ENCODE results near the gene SF3B4. TPM values are rescaled to one million over a fixed set of nuclear protein-coding genes. Genes with fewer than 3 reads are reported as not detected.

The SF3B4 gene
- total and polyA plus RNA-seq, 2 of the 8 experiments (the other 6 are each of a cell fraction or from before 2014, with no cell fraction given), result 81.1 to 122 TPM

DNA sequence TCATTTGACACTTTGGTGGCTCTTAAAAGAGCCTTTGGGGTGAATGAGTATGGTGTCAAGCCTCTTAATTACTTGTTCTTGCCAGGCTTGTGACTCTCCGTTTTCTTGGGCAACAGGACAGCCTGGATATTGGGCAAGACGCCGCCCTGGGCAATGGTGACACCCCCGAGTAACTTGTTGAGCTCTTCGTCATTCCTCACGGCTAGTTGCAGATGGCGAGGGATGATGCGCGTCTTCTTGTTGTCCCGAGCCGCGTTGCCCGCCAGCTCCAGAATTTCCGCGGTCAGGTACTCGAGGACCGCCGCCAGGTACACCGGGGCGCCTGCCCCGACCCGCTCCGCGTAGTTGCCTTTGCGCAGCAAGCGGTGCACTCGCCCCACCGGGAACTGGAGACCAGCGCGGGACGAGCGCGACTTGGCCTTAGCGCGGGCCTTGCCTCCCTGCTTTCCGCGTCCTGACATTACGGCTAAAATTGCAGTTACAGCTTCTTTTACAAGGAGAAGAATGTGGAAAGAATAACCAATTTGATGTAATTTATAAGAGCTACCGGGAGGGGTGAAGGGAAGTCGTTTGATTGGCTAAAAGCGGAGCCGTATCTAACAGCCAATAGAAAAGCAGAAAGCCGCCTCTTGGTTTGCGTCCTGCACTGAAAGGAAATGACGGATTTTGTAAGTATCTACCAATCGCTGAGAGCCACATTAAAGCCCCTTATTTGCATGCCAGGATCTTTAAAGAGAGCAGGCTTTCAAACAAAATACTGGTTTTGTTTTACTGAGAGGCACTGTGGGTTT is 40.0 kb downstream of the SF3B4 start (continued):
- no peak for TF ChIP-seq KDM4A (IDR thresholded peaks at IDR 0.05; ENCODE audit: low read depth, low read length, severe bottlenecking)
- TF ChIP-seq POLR2A (IDR thresholded peaks at IDR 0.05; ENCODE audit: control extremely low read depth in 1 of 2, low read depth in 2 of 2, low read length in 2 of 2), result peak; percentile 88 to 97
- peak; percentile 87 for TF ChIP-seq TAF1 (IDR thresholded peaks at IDR 0.05; ENCODE audit: low read depth, low read length)
- TF ChIP-seq MAFK (IDR thresholded peaks at IDR 0.05; ENCODE audit: low read depth, low read length), result 0 out of 2 replicates have a peak, but pooled peaks have one; percentile 2
- peak; percentile 97 for TF ChIP-seq TBP (IDR thresholded peaks at IDR 0.05; ENCODE audit: low read depth, low read length)
- 0 out of 2 replicates have a peak, but pooled peaks have one; percentile 4 for TF ChIP-seq EGR1 (IDR thresholded peaks at IDR 0.05; ENCODE audit: borderline replicate concordance, low read depth, low read length)
- TF ChIP-seq, protein P1, sequence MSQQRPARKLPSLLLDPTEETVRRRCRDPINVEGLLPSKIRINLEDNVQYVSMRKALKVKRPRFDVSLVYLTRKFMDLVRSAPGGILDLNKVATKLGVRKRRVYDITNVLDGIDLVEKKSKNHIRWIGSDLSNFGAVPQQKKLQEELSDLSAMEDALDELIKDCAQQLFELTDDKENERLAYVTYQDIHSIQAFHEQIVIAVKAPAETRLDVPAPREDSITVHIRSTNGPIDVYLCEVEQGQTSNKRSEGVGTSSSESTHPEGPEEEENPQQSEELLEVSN (IDR thresholded peaks at IDR 0.05), result 0 out of 2 replicates have a peak, but pooled peaks have one; percentile 33
- TF ChIP-seq SIN3A (conservative IDR thresholded peaks at IDR 0.05 in 1 of 2, IDR thresholded peaks at IDR 0.05 in 1 of 2; ENCODE audit: low read depth in 1 of 2, low read length in 2 of 2), result no peak; a peak in 1 of 4 replicates
- TF ChIP-seq BCL11A (IDR thresholded peaks at IDR 0.05; ENCODE audit: low read depth in 2 of 2, low read length in 2 of 2), result no peak
- TF ChIP-seq, protein P2, sequence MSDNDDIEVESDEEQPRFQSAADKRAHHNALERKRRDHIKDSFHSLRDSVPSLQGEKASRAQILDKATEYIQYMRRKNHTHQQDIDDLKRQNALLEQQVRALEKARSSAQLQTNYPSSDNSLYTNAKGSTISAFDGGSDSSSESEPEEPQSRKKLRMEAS (IDR thresholded peaks at IDR 0.05), result peak; percentile 55

Measured in H1 (cell line).